GM12878 (cell line): ENCODE data around the gene CFAP74. TPM values are rescaled to one million over a fixed set of nuclear protein-coding genes. Genes with fewer than 3 reads are reported as not detected.

ENCODE experiments used
- ATAC-seq: fragments of 200-7000 bp; cut with Tn5 transposase; 3 replicates; pipeline ENCODE4 v1.9.1; 2020; ENCODE audit warnings: mild to moderate bottlenecking, moderate library complexity
- BruUV-seq: library from RNA; stranded (reverse); fragments of 400-500 nt; replicated peaks from 2 replicates; lab custom pipeline; 2021; lab: Mats Ljungman, UMichigan
- CTCF ChIA-PET: fragments of 300-600 bp; sonication (Branson Sonifier 250); formaldehyde crosslinking; extraction: SDS; loops from one replicate; lab custom pipeline; 2021; ENCODE audit warnings: inconsistent platforms; lab: Yijun Ruan, JAX
- POLR2A ChIA-PET: fragments of 350-600 bp; formaldehyde crosslinking; extraction: SDS; loops from one replicate; lab custom pipeline; 2021; ENCODE audit warnings: inconsistent platforms; lab: Charles Lee
- RAD21 ChIA-PET: fragments of 300-600 bp; sonication (Branson Sonifier 250); formaldehyde crosslinking; loops from one replicate; lab custom pipeline; 2023; ENCODE audit warnings: antibody characterized with exemption; ENCODE audit not compliant: unreplicated experiment; lab: Charles Lee
- SMC1A ChIA-PET: fragments of 300-600 bp; sonication (Branson Sonifier 250); formaldehyde crosslinking; loops from one replicate; lab custom pipeline; 2023; ENCODE audit not compliant: unreplicated experiment, uncharacterized antibody; lab: Charles Lee
- DNase-seq: peaks from one replicate; pipeline ENCODE4 v3.0.0-alpha.2; 2011; ENCODE audit warnings: low read depth, low spot score
- FAIRE-seq: peaks from 3 replicates; lab custom pipeline; 2011; peaks lifted over from hg19 to GRCh38; lab: Jason Lieb, UNC
- H2AFZ ChIP-seq: 2 replicates; pipeline ENCODE4 v1.6.0; 2011; ENCODE audit warnings: low read depth, low read length, control low read depth; ENCODE audit not compliant: control insufficient read depth
- H3K27ac ChIP-seq: 2 replicates; pipeline ENCODE4 v1.5.1; 2011; ENCODE audit warnings: control low read depth; ENCODE audit not compliant: control insufficient read depth, insufficient read depth
- H3K27me3 ChIP-seq, 2 experiments: replicated peaks in 1 of 2; 2 replicates each; pipeline versions ENCODE4 v1.6.0 to v1.6.1; 2011; ENCODE audit warnings: low read length in 1 of 2; ENCODE audit not compliant: control insufficient read depth in 2 of 2, insufficient read depth in 2 of 2
- H3K36me3 ChIP-seq, 2 experiments: 2 replicates each; pipeline ENCODE4 v1.5.1; 2011; ENCODE audit warnings: low read length in 1 of 2; ENCODE audit not compliant: control insufficient read depth in 2 of 2, insufficient read depth in 2 of 2
- H3K4me1 ChIP-seq: 2 replicates; pipeline ENCODE4 v1.6.1; 2011; ENCODE audit warnings: mild to moderate bottlenecking, low read length, moderate library complexity, mixed read lengths; ENCODE audit not compliant: control insufficient read depth, insufficient read depth
- H3K4me2 ChIP-seq: 2 replicates; pipeline ENCODE4 v1.6.0; 2011; ENCODE audit warnings: control low read depth; ENCODE audit not compliant: control insufficient read depth, insufficient read depth
- H3K4me3 ChIP-seq: fragments of 200-600 bp; sonication (generic); 2 replicates; pipeline ENCODE4 v1.5.1; 2016
- H3K79me2 ChIP-seq: 2 replicates; pipeline ENCODE4 v1.6.0; 2011; ENCODE audit warnings: low read length; ENCODE audit not compliant: control insufficient read depth, insufficient read depth
- H3K9ac ChIP-seq: 2 replicates; pipeline ENCODE4 v1.8.0; 2011; ENCODE audit warnings: low read length, control low read depth, mixed read lengths; ENCODE audit not compliant: control insufficient read depth, insufficient read depth
- H3K9me3 ChIP-seq: replicated peaks from 3 replicates; pipeline ENCODE4 v1.5.1; 2011; ENCODE audit warnings: mild to moderate bottlenecking, low read length; ENCODE audit not compliant: control insufficient read depth, insufficient read depth
- H4K20me1 ChIP-seq: 2 replicates; pipeline ENCODE4 v1.6.0; 2011; ENCODE audit not compliant: control insufficient read depth, insufficient read depth
- LARP7 ChIP-seq: fragments of 450-650 bp; IDR thresholded peaks from 2 replicates; pipeline ENCODE4 v1.6.1; 2017; ENCODE audit warnings: mild to moderate bottlenecking
- MLLT1 ChIP-seq: fragments of 450-650 bp; IDR thresholded peaks from 2 replicates; pipeline ENCODE4 v1.6.1; 2016; ENCODE audit warnings: mild to moderate bottlenecking
- MTA2 ChIP-seq: fragments of 450-650 bp; IDR thresholded peaks from 2 replicates; pipeline ENCODE4 v1.6.1; 2016; ENCODE audit warnings: low read depth, mild to moderate bottlenecking, moderate library complexity
- NBN ChIP-seq: fragments of 450-650 bp; IDR thresholded peaks from 2 replicates; pipeline ENCODE4 v1.6.1; 2016
- NFYB ChIP-seq: IDR thresholded peaks from 2 replicates; pipeline ENCODE4 v1.6.1; 2011; ENCODE audit warnings: low read depth, mild to moderate bottlenecking, low read length, improper control_type of control experiment, moderate library complexity; ENCODE audit not compliant: insufficient read depth
- POLR2A ChIP-seq: IDR thresholded peaks from 2 replicates; pipeline ENCODE4 v1.6.1; 2011; ENCODE audit warnings: low read depth, mild to moderate bottlenecking, low read length
- RUNX3 ChIP-seq: IDR thresholded peaks from 2 replicates; pipeline ENCODE4 v1.6.1; 2012; ENCODE audit warnings: low read length, inconsistent platforms
- SIN3A ChIP-seq: IDR thresholded peaks from 2 replicates; pipeline ENCODE4 v1.6.1; 2012; ENCODE audit warnings: low read depth, low read length, improper control_type of control experiment
- SPI1 ChIP-seq: IDR thresholded peaks from 2 replicates; pipeline ENCODE4 v1.6.1; 2011; ENCODE audit warnings: low read depth, mild to moderate bottlenecking, low read length, moderate library complexity, borderline replicate concordance; ENCODE audit not compliant: insufficient read depth
- STAT1 ChIP-seq: fragments of 450-650 bp; conservative IDR thresholded peaks from 2 replicates; pipeline ENCODE4 v1.6.1; 2014; ENCODE audit warnings: antibody characterized with exemption, mild to moderate bottlenecking
- ZNF24 ChIP-seq: fragments of 450-650 bp; IDR thresholded peaks from 2 replicates; pipeline ENCODE4 v1.6.1; 2017; ENCODE audit warnings: antibody characterized with exemption, mild to moderate bottlenecking
- WGBS: methylation state at CpG from one replicate; pipeline ENCODE4 v1.1.6; 2016; ENCODE audit warnings: low lambda C conversion rate; ENCODE audit not compliant: insufficient replicate concordance, insufficient coverage; ENCODE audit errors: missing lambda C conversion rate; 5-methylcytosine and 5-hydroxymethylcytosine counted together
- in situ Hi-C: fragments of 300-500 bp; cut with MboI; formaldehyde crosslinking; loops from 9 replicates; pipeline ENCODE4 v1.14.3; 2018; ENCODE audit warnings: mixed read lengths
- intact Hi-C: fragments of 100-400 bp; cut with micrococcal nuclease; formaldehyde crosslinking; loops from one replicate; pipeline ENCODE4 v1.14.2; 2022; ENCODE audit not compliant: unreplicated experiment
- polyA plus RNA-seq, 11 experiments: library from polyadenylated mRNA; depleted of rRNA in 4 of 11; unstranded in 6 of 11; stranded (reverse) in 5 of 11; fragments of >200 nt; fragmentation: Nextera tagmentation in 4 of 11; fragmentation: Illumina TruSeq in 1 of 11; extraction: Ambion mirVana in 4 of 11; extraction: Trizol in 1 of 11; gene quantifications; 1 replicate in 1 of 11; 2 replicates in 10 of 11; pipeline versions ENCODE4 v1.2.1 to v1.2.3, GENCODE V29; 2011 to 2016; ENCODE audit warnings: inconsistent platforms in 2 of 11, missing spikeins in 2 of 11, low read depth in 1 of 11
- total RNA-seq, 4 experiments: library from RNA; depleted of rRNA in 3 of 4; stranded (reverse); fragments of >200 nt in 3 of 4; fragmentation: Illumina TruSeq in 1 of 4; extraction: Trizol in 1 of 4; gene quantifications; 2 replicates each; pipeline versions ENCODE4 v1.2.1 to v1.2.3, GENCODE V29; 2013 to 2021
- TF ChIP-seq, protein P1 (sequence below): IDR thresholded peaks from 2 replicates; pipeline ENCODE4 v1.6.1; 2012; ENCODE audit warnings: mild to moderate bottlenecking, low read depth, low read length
- TF ChIP-seq, protein P2 (sequence below): IDR thresholded peaks from 2 replicates; pipeline ENCODE4 v1.6.1; 2012; ENCODE audit warnings: low read depth, low read length, improper control_type of control experiment
- TF ChIP-seq, protein P3 (sequence below): IDR thresholded peaks from 2 replicates; pipeline ENCODE4 v1.6.1; 2011; ENCODE audit warnings: low read depth, low read length, improper control_type of control experiment, borderline replicate concordance

Gene CFAP74
- total and polyA plus RNA-seq, 10 of the 15 experiments (the other 5 are each of a cell fraction or from before 2014, with no cell fraction given) = 0.01 TPM; not detected in 9

- ChIA-PET SMC1A (no interaction called here), RAD21 (no interaction called here), CTCF (no interaction called here), POLR2A (no interaction called here)
- TF ChIP-seq POLR2A = no peak
- no peak for TF ChIP-seq MLLT1
- no peak for TF ChIP-seq STAT1
- no peak for TF ChIP-seq ZNF24
- TF ChIP-seq, protein P1, sequence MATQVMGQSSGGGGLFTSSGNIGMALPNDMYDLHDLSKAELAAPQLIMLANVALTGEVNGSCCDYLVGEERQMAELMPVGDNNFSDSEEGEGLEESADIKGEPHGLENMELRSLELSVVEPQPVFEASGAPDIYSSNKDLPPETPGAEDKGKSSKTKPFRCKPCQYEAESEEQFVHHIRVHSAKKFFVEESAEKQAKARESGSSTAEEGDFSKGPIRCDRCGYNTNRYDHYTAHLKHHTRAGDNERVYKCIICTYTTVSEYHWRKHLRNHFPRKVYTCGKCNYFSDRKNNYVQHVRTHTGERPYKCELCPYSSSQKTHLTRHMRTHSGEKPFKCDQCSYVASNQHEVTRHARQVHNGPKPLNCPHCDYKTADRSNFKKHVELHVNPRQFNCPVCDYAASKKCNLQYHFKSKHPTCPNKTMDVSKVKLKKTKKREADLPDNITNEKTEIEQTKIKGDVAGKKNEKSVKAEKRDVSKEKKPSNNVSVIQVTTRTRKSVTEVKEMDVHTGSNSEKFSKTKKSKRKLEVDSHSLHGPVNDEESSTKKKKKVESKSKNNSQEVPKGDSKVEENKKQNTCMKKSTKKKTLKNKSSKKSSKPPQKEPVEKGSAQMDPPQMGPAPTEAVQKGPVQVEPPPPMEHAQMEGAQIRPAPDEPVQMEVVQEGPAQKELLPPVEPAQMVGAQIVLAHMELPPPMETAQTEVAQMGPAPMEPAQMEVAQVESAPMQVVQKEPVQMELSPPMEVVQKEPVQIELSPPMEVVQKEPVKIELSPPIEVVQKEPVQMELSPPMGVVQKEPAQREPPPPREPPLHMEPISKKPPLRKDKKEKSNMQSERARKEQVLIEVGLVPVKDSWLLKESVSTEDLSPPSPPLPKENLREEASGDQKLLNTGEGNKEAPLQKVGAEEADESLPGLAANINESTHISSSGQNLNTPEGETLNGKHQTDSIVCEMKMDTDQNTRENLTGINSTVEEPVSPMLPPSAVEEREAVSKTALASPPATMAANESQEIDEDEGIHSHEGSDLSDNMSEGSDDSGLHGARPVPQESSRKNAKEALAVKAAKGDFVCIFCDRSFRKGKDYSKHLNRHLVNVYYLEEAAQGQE = no peak
- TF ChIP-seq SPI1 = no peak
- TF ChIP-seq LARP7 = no peak
- no peak for TF ChIP-seq MTA2
- TF ChIP-seq, protein P2, sequence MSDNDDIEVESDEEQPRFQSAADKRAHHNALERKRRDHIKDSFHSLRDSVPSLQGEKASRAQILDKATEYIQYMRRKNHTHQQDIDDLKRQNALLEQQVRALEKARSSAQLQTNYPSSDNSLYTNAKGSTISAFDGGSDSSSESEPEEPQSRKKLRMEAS = no peak
- TF ChIP-seq NBN = no peak
- no peak for TF ChIP-seq SIN3A
- TF ChIP-seq, protein P3, sequence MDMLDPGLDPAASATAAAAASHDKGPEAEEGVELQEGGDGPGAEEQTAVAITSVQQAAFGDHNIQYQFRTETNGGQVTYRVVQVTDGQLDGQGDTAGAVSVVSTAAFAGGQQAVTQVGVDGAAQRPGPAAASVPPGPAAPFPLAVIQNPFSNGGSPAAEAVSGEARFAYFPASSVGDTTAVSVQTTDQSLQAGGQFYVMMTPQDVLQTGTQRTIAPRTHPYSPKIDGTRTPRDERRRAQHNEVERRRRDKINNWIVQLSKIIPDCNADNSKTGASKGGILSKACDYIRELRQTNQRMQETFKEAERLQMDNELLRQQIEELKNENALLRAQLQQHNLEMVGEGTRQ = no peak
- TF ChIP-seq RUNX3 = no peak
- TF ChIP-seq NFYB = no peak
- WGBS = 58% methylated on average over 46 of the region's 46 CpGs
- Histone ChIP-seq H3K9me3 (no peaks in the 10 kb centered on the region), H3K79me2 (no peaks in the 10 kb centered on the region), H2AFZ (peak overlapping the region; percentile 78; the same call in 1 of the 2 replicates), H3K36me3 (no peaks in the 10 kb centered on the region), H4K20me1 (no peaks in the 10 kb centered on the region), H3K4me2 (peak overlapping the region; percentile 98), H3K9ac (no peak overlapping the region), H3K27me3 (peaks cover 0 to 2% of the 10 kb centered on the region in 2 experiments; a peak in 1 of 4 replicates), H3K4me1 (peaks cover 7% of the 10 kb centered on the region), H3K27ac (no peak overlapping the region), H3K4me3 (peak overlapping the region; percentile 60; the same call in 1 of the 2 replicates)
- no TSS peak for BruUV-seq
- FAIRE-seq (no peak), ATAC-seq (no peak), DNase-seq (no peak)
- intact Hi-C loops (no loop called here), in situ Hi-C loops (no loop called here)
These were observed 85.3 kb downstream of the CFAP74 start for GRCh38 chr1:1917995-1918900.
